Neuron (in vitro differentiated cells): ENCODE data around the gene CEP83.
"Not testable (repeated sequence)": the region's sequence is repeated elsewhere in the genome, so short reads cannot be mapped to it uniquely, and the experiment has no call there.

Experiments
- H2AFZ ChIP-seq: one replicate; pipeline ENCODE4 v1.6.1; 2013; ENCODE audit warnings: low read depth, mild to moderate bottlenecking, inconsistent platforms, low read length, moderate library complexity
- H3K27me3 ChIP-seq: one replicate; pipeline ENCODE4 v1.6.1; 2013; ENCODE audit warnings: low read length; ENCODE audit not compliant: insufficient read depth
- H3K36me3 ChIP-seq: one replicate; pipeline ENCODE4 v1.6.1; 2013; ENCODE audit warnings: low read length; ENCODE audit not compliant: insufficient read depth
- H3K4me1 ChIP-seq: one replicate; pipeline ENCODE4 v1.6.1; 2013; ENCODE audit warnings: low read length; ENCODE audit not compliant: insufficient read depth
- H3K4me3 ChIP-seq: 2 replicates; pipeline ENCODE4 v1.5.1; 2013; ENCODE audit warnings: mild to moderate bottlenecking, low read length, moderate library complexity
- H3K9me3 ChIP-seq: one replicate; pipeline ENCODE4 v1.6.1; 2013; ENCODE audit warnings: low read length

Gene CEP83

DNA sequence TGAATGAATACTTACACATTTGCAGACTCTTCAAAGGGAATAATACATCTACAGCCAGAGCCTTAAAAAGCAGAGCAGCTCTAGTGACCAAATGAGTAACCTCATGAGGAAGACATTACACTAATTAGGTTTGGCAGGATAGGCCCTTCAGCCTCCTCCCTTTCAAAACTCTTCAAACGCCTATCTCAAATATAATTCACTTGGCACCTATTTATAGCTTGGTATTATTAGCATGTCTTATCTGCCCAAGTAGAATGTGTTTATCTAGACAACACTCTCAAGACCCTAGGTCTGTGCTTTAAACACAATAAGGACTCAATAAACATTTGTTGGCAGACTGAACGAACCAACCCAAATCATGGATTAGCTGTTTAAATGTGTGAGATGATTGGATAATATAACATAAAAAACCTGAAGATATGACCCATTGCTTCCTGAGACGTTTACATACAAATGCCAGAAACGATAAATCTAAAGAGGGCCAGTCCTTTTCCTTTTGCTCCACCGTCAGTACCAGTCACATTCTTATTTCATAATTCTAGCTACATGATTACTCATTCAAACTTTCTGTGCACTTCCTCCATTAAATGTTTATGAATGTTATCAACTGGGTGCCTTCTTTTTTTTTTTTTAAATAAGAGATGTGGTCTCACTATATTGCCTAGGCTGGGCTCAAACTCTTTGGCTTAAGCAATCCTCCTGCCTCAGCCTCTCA is 123.3 kb downstream of the CEP83 start:
- Histone ChIP-seq H3K9me3 (no peaks in the 10 kb centered on the region), H3K4me1 (no peaks in the 10 kb centered on the region), H3K36me3 (peaks cover 7% of the 10 kb centered on the region), H2AFZ (no peak overlapping the region), H3K27me3 (no peaks in the 10 kb centered on the region), H3K4me3 (no peak overlapping the region)

DNA sequence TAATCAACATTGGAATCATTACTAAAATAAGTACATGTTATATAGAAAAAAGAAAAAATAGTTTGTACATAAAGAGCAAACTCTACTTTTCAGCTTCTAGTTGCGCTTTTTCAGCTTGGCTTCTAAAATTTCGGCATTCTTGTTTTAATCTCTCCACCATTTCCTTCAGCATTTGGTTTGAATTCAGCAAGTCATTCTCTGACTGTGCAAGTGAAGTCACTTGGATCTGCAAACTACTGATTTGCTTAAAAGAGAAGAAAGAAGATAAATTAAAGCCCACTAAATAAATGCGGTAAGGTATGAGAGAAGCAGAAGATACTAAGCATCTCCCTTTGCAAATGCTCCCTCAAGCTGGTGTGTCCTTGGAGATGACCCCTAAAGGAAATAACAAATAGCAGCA is 126.3 kb downstream of the CEP83 start:
- no peaks in the 10 kb centered on the region for H3K9me3 ChIP-seq
- peaks cover 18% of the 10 kb centered on the region for H3K36me3 ChIP-seq
- H3K4me1 ChIP-seq: no peaks in the 10 kb centered on the region
- no peaks in the 10 kb centered on the region for H3K27me3 ChIP-seq
- H2AFZ ChIP-seq: no peak overlapping the region
- no peak overlapping the region for H3K4me3 ChIP-seq

DNA sequence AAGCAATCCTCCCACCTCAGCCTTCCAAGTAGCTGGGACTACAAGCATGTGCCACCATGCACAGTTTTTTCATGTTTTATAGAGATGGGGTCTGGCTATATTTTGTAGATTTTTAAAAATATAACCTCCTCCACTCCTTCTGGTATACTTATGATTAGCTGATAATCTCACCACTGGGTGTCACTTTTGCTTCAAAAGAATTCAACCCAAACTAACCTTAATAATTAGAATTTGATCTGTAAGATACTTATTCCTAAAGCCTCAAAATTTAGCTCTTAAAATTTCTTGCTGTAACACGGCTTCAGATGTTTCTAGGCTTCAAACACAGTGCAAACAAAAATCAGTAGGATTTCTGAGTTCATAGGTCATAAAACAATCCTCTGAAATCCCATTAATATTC is 130.3 kb downstream of the CEP83 start:
- H3K27me3 ChIP-seq: no peaks in the 10 kb centered on the region
- H2AFZ ChIP-seq: no peak overlapping the region
- no peaks in the 10 kb centered on the region for H3K4me1 ChIP-seq
- H3K4me3 ChIP-seq: no peak overlapping the region
- H3K36me3 ChIP-seq: peaks cover 38% of the 10 kb centered on the region
- no peaks in the 10 kb centered on the region for H3K9me3 ChIP-seq

DNA sequence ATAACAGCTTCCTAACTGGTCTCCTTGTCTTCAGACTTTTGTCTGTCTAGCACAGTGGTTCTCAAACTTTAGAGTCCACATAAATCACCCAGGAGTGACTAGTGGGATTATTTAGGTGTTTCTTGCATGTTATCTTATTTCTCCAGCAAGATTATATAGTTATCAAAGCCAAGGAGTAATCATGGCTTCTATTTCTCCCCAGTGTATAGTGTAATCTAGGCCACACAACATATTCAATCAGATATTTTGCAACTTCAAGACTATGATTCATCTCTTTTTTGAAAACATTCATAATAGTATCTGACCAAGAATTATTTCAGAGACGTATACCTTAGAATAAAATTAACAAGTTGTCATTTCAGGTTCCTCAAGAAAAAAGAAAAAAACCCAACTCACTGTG is 131.9 kb downstream of the CEP83 start:
- no peaks in the 10 kb centered on the region for H3K4me1 ChIP-seq
- H2AFZ ChIP-seq: no peak overlapping the region

DNA sequence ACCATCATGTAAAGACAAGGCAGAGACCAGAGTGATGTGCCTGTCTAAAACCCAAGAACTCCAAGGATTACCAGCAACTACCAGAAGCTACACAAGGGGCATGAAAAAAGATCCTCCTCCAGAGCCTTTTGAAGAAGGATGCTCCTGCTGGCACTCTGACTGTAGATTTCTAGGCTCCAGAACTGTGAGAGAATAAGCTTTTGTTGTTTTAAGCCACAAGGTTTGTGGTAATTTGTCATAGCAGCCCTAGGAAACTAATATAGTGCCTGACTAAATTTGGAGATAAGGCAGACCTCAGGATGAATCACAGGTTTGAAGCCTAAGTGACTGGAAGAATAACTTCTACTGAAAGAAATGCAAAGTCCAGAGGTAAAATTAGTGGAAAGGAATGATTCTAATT is 132.9 kb downstream of the CEP83 start:
- Histone ChIP-seq H3K36me3 (peaks cover 54% of the 10 kb centered on the region), H3K9me3 (peaks cover 13% of the 10 kb centered on the region), H3K4me3 (no peak overlapping the region), H3K27me3 (no peaks in the 10 kb centered on the region), H3K4me1 (no peaks in the 10 kb centered on the region), H2AFZ (no peak overlapping the region)

More for the DNA sequence above, 131.9 kb downstream of the CEP83 start:
- Histone ChIP-seq H3K9me3 (peaks cover 5% of the 10 kb centered on the region), H3K27me3 (no peaks in the 10 kb centered on the region), H3K4me3 (no peak overlapping the region), H3K36me3 (peaks cover 45% of the 10 kb centered on the region)

DNA sequence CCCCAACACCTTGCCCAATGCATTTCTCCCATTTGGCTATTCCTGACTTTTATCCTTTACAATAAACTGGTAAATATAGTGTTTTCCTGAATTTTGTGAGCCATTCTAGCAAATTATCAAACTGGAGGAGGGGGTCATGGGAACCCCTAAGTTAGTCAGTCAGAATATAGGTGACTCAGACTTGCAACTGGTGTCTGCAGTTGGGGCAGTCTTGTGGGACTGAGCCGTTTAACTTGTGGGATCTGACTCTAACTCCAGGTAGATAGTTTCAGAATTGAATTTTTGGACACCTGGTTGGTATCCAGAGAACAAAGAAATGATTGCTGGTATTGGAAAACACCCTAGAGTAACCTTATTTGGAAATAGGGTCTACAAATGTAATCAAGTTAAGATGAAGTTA is 133.4 kb downstream of the CEP83 start:
- no peaks in the 10 kb centered on the region for H3K27me3 ChIP-seq
- H3K4me3 ChIP-seq: no peak overlapping the region
- no peak overlapping the region for H2AFZ ChIP-seq
- H3K9me3 ChIP-seq: peaks cover 18% of the 10 kb centered on the region
- H3K4me1 ChIP-seq: no peaks in the 10 kb centered on the region
- peaks cover 55% of the 10 kb centered on the region for H3K36me3 ChIP-seq

DNA sequence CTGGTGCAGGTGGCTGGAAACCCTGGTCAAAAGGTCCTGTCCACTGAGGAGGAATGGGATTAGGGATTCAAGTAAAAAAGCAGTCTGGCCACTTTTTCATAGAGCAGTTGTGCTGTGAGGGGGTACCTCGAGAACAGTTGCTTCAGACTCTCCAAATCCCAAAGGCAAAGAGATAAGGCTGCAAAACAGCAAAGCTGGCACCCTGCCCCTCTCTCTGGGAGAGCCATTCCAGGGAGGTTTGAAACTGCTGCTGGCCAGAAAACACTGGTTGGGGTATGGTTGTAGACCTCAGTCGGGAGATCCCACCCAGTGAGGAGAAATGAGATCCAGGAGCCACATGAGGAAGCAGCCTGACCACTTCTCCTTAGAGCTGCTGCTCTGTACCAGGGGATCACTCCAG is 137.3 kb downstream of the CEP83 start:
- Histone ChIP-seq H3K4me3 (no peak overlapping the region), H3K27me3 (no peaks in the 10 kb centered on the region), H2AFZ (no peak overlapping the region), H3K4me1 (no peaks in the 10 kb centered on the region), H3K9me3 (peaks cover 26% of the 10 kb centered on the region), H3K36me3 (peaks cover 41% of the 10 kb centered on the region)

DNA sequence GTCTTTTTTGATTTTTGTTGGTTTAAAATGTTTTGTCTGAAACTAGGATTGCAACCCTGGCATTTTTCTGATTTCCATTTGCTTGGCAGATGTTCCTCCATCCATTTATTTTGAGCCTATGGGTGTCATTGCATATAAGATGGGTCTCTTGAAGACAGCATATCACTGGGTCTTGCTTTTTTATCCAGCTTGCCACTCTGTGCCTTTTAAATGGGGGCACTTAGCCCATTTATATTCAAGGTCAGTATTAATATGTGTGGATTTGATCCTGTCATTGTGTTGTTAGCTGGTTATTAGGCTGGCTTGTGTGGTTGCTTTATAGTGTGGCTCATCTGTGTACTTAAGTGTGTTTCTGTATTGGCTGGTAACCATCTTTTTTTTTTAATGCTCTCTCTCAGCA is 139.6 kb downstream of the CEP83 start:
- H2AFZ ChIP-seq: no peak overlapping the region
- H3K27me3 ChIP-seq: no peaks in the 10 kb centered on the region
- H3K4me1 ChIP-seq: no peaks in the 10 kb centered on the region
- no peak overlapping the region for H3K4me3 ChIP-seq
- H3K9me3 ChIP-seq: peaks cover 29% of the 10 kb centered on the region
- peaks cover 29% of the 10 kb centered on the region for H3K36me3 ChIP-seq

DNA sequence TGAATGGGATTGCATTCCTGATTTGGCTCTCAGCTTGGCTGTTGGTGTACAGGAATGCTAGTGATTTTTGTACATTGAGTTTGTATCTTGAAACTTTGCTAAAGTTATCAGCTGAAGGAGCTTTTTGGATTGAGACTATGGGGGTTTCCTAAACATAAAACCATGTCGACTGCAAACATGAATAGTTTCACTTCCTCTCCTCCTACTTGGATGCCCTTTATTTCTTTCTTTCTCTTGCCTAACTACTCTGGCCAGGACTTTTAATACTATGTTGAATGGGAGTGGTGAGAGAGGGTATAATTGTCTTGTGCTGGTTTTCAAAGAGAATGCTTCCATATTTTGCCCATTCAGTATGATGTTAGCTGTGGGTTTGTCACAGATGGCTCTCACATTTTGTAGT is 141.5 kb downstream of the CEP83 start:
- H3K9me3 ChIP-seq: peaks cover 29% of the 10 kb centered on the region
- H2AFZ ChIP-seq: no peak overlapping the region
- no peaks in the 10 kb centered on the region for H3K27me3 ChIP-seq
- no peaks in the 10 kb centered on the region for H3K4me1 ChIP-seq
- peaks cover 22% of the 10 kb centered on the region for H3K36me3 ChIP-seq
- H3K4me3 ChIP-seq: no peak overlapping the region

DNA sequence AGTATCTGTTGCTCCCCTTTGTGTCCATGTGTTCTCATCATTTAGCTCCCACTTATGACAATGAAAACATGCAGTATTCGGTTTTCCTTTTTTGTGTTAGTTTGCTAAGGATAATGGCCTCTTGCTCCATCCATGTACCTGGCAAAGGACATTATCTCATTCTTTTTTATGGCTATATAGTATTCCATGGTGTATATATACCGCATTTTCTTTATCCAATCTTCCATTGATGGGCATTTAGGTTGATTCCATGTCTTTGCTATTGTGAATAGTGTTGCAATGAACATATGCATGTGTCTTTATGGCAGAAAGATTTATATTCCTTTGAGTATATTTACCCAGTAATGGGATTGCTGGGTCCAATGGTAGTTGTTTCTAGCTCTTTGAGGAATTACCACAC is 143.1 kb downstream of the CEP83 start:
- H3K9me3 ChIP-seq: peaks cover 17% of the 10 kb centered on the region
- not testable (repeated sequence) for H2AFZ ChIP-seq

DNA sequence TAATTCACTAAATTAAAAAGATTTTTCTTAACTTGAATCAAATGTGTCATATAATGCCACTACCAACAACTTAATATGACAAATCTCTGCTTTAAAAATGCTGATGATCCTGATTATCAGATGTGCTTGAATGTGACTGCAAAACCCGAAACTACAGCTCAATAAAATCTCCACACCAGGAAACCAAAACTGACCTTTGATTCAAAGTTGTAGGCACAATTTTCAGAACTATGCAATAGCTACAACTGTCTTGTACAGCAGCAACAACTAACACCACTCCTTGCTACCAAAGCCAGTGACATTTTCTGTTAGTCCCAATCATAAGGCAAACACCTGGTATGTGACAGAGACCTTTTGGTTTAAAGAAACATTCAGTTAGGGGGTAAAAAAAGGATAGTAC is 147.3 kb downstream of the CEP83 start:
- peaks cover 28% of the 10 kb centered on the region for H3K36me3 ChIP-seq
- H3K4me3 ChIP-seq: no peak overlapping the region
- H3K9me3 ChIP-seq: peaks cover 5% of the 10 kb centered on the region
- no peaks in the 10 kb centered on the region for H3K27me3 ChIP-seq
- no peak overlapping the region for H2AFZ ChIP-seq
- H3K4me1 ChIP-seq: no peaks in the 10 kb centered on the region

More for the DNA sequence above, 143.1 kb downstream of the CEP83 start:
- H3K4me3 ChIP-seq, H3K27me3 ChIP-seq, H3K4me1 ChIP-seq: not testable (repeated sequence)
- peaks cover 13% of the 10 kb centered on the region for H3K36me3 ChIP-seq

DNA sequence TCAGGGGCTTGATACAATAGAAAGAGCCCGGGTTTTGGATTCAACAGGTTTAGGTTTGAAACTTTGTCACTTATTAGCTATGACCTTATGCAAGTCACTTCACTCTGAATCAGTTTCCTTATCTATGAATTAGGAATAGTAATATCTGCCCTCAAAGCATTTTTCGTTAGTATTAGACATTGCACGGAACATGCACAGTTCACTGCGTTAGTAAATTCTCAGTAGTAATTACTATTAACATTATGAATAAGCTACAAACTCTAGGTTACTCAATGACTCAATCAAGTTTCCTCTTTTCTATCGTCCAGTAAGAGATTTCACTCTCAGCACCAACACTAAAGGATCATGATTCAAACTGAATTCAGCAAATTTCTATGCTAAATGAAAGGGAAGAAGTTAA is 150.3 kb downstream of the CEP83 start:
- Histone ChIP-seq H3K27me3 (no peaks in the 10 kb centered on the region), H2AFZ (no peak overlapping the region), H3K4me3 (no peak overlapping the region), H3K9me3 (peaks cover 2% of the 10 kb centered on the region), H3K4me1 (no peaks in the 10 kb centered on the region), H3K36me3 (peaks cover 51% of the 10 kb centered on the region)

DNA sequence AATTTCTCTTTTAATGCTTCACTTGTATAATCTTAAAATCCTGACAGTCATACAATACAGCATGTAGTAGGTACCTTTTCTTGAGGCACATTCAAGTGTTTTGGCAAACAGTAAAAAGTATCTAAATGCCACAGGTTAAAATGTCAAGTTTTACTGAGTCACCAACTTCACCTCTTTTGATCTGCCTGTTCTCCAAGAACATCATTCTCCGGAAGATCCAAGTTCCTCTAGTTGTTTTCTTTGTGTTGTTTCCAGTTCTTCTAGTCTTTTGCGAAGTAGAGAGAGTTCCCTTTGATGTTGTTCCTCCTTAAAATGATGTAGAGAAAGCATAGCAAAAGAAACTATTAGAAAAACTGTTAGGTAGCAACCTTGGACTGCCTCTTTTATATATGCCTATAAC is 151.1 kb downstream of the CEP83 start:
- peaks cover 57% of the 10 kb centered on the region for H3K36me3 ChIP-seq
- H3K4me1 ChIP-seq: no peaks in the 10 kb centered on the region
- no peak overlapping the region for H3K4me3 ChIP-seq

More for the DNA sequence above, 151.1 kb downstream of the CEP83 start:
- Histone ChIP-seq H3K27me3 (no peaks in the 10 kb centered on the region), H2AFZ (no peak overlapping the region), H3K9me3 (no peaks in the 10 kb centered on the region)
